Keratinocyte (primary cell): ENCODE measurements around the gene ITPR1.

Experiments
- CTCF ChIP-seq, 3 experiments: IDR thresholded peaks in 1 of 3; conservative IDR thresholded peaks in 1 of 3; optimal IDR thresholded peaks in 1 of 3; 2 replicates in 2 of 3; 3 replicates in 1 of 3; pipeline versions ENCODE3 to v1.5.1; 2011; ENCODE audit warnings: low read length in 3 of 3, mild to moderate bottlenecking in 3 of 3, moderate library complexity in 2 of 3, control low read depth in 1 of 3, inconsistent platforms in 1 of 3; ENCODE audit not compliant: insufficient read depth in 2 of 3; ENCODE audit errors: extremely low read depth in 1 of 3
- EZH2 ChIP-seq: IDR thresholded peaks from one replicate; pipeline ENCODE4 v1.6.1; 2012; ENCODE audit warnings: inconsistent platforms, mild to moderate bottlenecking, low read length, moderate library complexity

GRCh38 chr3:4895838-4896237, 402.7 kb downstream of the ITPR1 start:
- TF ChIP-seq CTCF (optimal IDR thresholded peaks at IDR 0.05 in 1 of 3, IDR thresholded peaks at IDR 0.05 in 1 of 3, conservative IDR thresholded peaks at IDR 0.05 in 1 of 3; ENCODE audit: extremely low read depth in 1 of 3, insufficient read depth in 2 of 3, low read length in 3 of 3) (no peak), EZH2 (no peak)
